ENCODE data around the gene DOCK9.

DOCK9 gene

GRCh38 chr13:98843482-98843877, 134.4 kb downstream of the DOCK9 start:
- DNase-seq = no peak

- peak; percentile 85 to 93 for DNase-seq
These were observed 134.9 kb downstream of the DOCK9 start for GRCh38 chr13:98842858-98843481.

- no peak for DNase-seq
These were observed 135.8 kb downstream of the DOCK9 start for GRCh38 chr13:98842070-98842469.

- peak; percentile 65 to 72 for DNase-seq
These were observed 137.8 kb downstream of the DOCK9 start for GRCh38 chr13:98839856-98840769.

GRCh38 chr13:98838776-98839175, 139.1 kb downstream of the DOCK9 start:
- no peak for DNase-seq

GRCh38 chr13:98837896-98838295, 140.0 kb downstream of the DOCK9 start:
- no peak for DNase-seq

GRCh38 chr13:98835156-98835555, 142.7 kb downstream of the DOCK9 start:
- DNase-seq = no peak

- no peak for DNase-seq
These were observed 143.5 kb downstream of the DOCK9 start for GRCh38 chr13:98834254-98834960.

- no peak for DNase-seq
These were observed 146.6 kb downstream of the DOCK9 start for GRCh38 chr13:98831236-98831635.

GRCh38 chr13:98829541-98829940, 148.3 kb downstream of the DOCK9 start:
- DNase-seq = no peak

GRCh38 chr13:98828614-98829013, 149.2 kb downstream of the DOCK9 start:
- no peak for DNase-seq

- no peak for DNase-seq
These were observed 150.4 kb downstream of the DOCK9 start for GRCh38 chr13:98827449-98827848.

- no peak for DNase-seq
These were observed 151.7 kb downstream of the DOCK9 start for GRCh38 chr13:98826146-98826545.

GRCh38 chr13:98825659-98826058, 152.2 kb downstream of the DOCK9 start:
- no peak for DNase-seq

- no peak for DNase-seq
These were observed 153.3 kb downstream of the DOCK9 start for GRCh38 chr13:98824376-98825160.

- DNase-seq = no peak
These were observed 154.4 kb downstream of the DOCK9 start for GRCh38 chr13:98823442-98823841.

GRCh38 chr13:98822225-98822606, 155.6 kb downstream of the DOCK9 start:
- no peak for DNase-seq

- DNase-seq = no peak
These were observed 156.3 kb downstream of the DOCK9 start for GRCh38 chr13:98821372-98822224.

- DNase-seq = no peak
These were observed 157.0 kb downstream of the DOCK9 start for GRCh38 chr13:98820744-98821371.

- DNase-seq = no peak
These were observed 157.6 kb downstream of the DOCK9 start for GRCh38 chr13:98820300-98820699.

GRCh38 chr13:98819382-98820010, 158.4 kb downstream of the DOCK9 start:
- no peak for DNase-seq

All from Kasumi-1 (cell line).